Fibroblast of skin of abdomen (primary cell): ENCODE results near the gene CHRDL2.
"Not testable (repeated sequence)": the region's sequence is repeated elsewhere in the genome, so short reads cannot be mapped to it uniquely, and the experiment has no call there.

ENCODE experiments used
- DNase-seq: peaks from one replicate; pipeline ENCODE4 v3.0.0-alpha.2; 2013

The CHRDL2 gene

DNA sequence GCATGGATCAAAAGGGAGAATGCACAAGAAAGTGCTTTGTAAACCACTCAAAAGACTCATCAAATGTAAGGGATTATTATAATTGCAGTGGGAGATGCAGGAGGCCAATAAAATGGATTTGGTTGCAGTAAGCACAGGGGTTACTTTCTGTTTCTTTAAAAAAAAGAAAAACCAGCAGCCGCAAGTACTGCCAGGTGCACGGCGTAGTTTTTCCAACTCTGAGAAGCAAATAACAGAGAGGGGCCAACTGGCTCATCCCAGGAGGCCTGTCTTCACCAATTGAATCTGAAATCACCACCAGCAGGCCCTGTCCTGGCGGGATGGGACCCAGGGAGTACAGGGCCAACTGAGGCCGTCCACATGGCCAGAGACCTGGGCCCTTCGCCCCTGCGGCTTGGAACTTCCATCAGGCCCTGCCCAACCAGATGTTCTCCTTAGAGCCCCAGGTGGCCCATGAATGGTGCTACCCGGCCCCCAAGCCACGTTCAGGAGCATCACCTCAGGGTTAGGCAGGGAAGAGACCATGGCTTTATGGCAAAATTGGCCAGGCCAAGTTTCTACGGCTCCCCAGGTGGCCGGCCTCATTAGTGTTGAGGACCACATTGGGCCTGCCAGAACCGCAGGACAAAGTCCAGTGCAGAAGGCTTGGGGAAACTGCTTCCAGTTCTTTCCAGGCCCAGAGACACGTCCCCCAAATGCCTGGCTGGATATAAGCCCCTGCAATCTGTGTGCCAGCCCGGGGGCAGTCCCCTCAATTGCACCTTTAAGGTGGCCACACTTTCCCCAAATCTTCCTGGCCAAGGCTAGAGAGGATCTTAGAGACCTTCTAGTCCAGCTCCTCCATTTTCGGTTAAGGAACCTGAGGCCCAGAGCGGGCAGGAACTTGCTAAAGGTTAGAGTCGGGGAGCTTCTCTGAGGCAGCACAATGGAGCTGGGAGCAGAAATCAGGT is 61.7 kb downstream of the CHRDL2 start:
- no peak for DNase-seq

DNA sequence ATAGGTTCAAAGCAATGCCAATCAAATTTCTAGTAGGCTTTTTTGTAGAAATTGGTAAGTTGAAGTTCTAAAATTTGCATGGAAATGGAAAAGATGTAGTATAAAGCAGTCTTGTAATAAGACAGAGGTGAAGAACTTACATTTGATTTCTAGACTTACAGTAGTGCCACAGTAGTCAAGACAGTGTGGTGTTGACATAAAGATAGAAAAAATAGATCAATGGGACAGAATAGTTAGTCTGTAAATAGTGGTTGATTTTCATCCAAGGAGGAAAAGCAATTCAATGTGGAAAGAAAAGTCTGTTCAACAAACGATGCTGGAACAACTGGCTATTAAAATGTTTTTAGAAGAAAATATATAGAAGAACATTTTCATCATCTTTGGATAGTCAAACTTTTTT is 67.9 kb downstream of the CHRDL2 start:
- no peak for DNase-seq

- DNase-seq, result no peak
Observed at GRCh38 chr11:74662487-74663103, 68.6 kb downstream of the CHRDL2 start.

GRCh38 chr11:74659124-74659523 is 72.1 kb downstream of the CHRDL2 start:
- DNase-seq, result not testable (repeated sequence)

DNA sequence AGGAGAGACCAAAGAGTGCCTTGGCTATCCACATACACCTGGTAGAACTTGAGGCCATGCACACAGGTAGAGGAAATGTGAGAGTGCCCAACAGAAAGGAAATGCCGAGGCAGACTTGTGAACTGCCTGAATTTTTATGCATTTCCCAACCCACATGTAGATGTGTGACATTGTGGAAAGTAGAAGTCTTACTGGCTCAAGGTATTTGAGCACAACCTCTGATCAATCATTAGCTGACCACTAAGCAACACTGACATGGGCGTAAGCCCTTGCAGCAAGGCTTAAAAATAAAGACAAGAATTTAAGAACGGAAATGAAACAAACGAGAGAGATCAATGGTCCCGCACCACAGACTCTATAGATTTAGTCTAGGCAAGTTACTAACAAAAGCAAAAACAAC is 76.2 kb downstream of the CHRDL2 start:
- no peak for DNase-seq

- DNase-seq, result peak; percentile 69
Observed at GRCh38 chr11:74650498-74650897, 80.7 kb downstream of the CHRDL2 start.

DNA sequence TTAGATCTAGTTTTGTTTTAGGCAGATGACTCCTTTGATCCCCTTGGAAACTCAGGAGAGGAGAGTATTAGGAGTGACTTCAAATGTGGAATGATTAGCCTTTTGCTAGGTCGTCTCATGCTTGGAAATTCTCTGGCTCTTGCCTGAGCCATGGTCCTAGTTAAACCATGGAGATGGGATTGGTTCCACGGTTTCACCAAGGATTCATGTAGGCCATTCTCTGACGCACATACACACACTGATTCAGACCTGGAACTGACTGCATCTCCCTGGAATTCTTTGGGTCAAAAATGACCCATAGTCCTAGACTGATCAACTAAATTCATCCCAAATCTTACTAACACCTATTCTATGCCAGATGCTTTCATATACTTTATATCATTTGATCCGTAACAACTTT is 82.3 kb downstream of the CHRDL2 start:
- DNase-seq, result no peak

DNA sequence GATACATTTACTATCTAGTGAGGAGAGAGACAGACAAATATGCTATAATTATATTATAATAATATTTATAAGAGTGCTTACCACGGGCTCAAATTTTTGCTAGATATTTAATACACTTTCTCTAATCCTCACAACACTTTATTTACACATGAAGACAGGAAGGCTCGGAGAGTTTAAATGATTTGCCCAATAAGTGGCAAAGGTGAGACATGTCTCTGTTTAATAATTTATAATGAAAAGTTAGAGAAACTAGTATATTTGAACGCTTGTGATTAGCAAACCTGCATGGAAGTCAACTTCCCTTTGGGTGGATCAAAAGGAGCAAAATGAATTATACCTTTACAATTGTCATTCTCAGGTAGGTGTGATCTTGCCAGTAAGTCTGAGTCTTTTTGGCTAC is 83.4 kb downstream of the CHRDL2 start:
- no peak for DNase-seq

DNA sequence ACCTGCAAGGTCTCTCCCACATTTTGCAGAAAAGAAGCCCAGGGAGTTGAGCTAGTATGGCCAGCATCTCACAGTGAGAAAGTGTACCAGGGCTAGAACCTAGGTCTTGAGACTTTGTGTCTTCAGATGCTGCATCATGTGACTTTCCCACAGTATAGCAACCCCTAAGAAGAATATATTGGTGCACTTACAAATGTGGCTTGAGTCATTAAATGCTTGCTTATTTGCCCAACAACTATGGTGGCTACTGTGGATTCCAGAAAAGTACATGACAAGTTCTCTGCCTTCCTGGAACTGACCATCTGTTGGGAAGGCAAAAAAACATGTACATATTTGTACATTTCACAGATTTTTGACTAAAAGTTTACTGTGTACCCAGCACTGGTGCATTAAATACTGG is 83.8 kb downstream of the CHRDL2 start:
- no peak for DNase-seq

DNA sequence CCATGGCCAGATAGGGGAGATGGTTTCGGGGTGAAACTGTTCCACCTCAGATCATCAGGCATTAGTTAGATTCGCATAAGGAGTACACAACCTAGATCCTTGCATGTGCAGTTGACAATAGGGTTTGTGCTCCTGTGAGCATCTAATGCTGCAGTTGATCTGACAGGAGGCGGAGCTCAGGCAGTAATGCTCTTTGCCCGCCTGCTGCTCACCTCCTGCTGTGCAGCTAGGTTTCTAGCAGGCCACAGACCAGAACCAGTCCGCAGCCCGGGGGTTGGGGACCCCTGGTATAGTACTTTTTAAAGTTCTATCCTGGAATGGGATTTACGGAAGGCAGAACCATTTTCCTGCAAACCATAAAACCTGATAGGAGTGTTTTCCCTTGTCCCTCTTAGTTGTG is 84.3 kb downstream of the CHRDL2 start:
- no peak for DNase-seq
